H1 (cell line): Measurements from ENCODE around the gene NDUFS8. TPM values are rescaled to one million over a fixed set of nuclear protein-coding genes. Genes with fewer than 3 reads are reported as not detected.
A peak's percentile ranks its signal among the peaks of the same experiment; 100 is the strongest.

ENCODE experiments used
- CREB1 ChIP-seq: IDR thresholded peaks from 2 replicates; pipeline ENCODE4 v1.6.1; 2012; ENCODE audit warnings: inconsistent platforms
- EGR1 ChIP-seq: IDR thresholded peaks from 2 replicates; pipeline ENCODE4 v1.6.1; 2011; ENCODE audit warnings: low read depth, low read length, borderline replicate concordance
- EP300 ChIP-seq, 2 experiments: IDR thresholded peaks; 1 replicate in 1 of 2; 2 replicates in 1 of 2; pipeline ENCODE4 v1.6.1; 2011 to 2012; ENCODE audit warnings: low read depth in 2 of 2, low read length in 2 of 2, mild to moderate bottlenecking in 2 of 2, borderline replicate concordance in 1 of 2, inconsistent platforms in 1 of 2, moderate library complexity in 1 of 2
- HDAC2 ChIP-seq, 2 experiments: fragments of 300-600 bp in 1 of 2; sonication (generic) in 1 of 2; IDR thresholded peaks; 2 replicates each; pipeline ENCODE4 v1.6.1; 2011 to 2012; ENCODE audit warnings: low read depth in 2 of 2, low read length in 2 of 2, mild to moderate bottlenecking in 2 of 2, moderate library complexity in 2 of 2, borderline replicate concordance in 1 of 2, inconsistent platforms in 1 of 2
- KDM1A ChIP-seq: fragments of 200-600, 300-600 bp; sonication (generic); IDR thresholded peaks from 2 replicates; pipeline ENCODE4 v1.7.1; 2016; ENCODE audit warnings: mild to moderate bottlenecking, low read length, borderline replicate concordance
- KDM4A ChIP-seq: IDR thresholded peaks from one replicate; pipeline ENCODE4 v1.7.1; 2012; ENCODE audit warnings: low read depth, mild to moderate bottlenecking, moderate library complexity, low read length, inconsistent platforms; ENCODE audit not compliant: severe bottlenecking
- KDM5A ChIP-seq: fragments of 200-600 bp; IDR thresholded peaks from 2 replicates; pipeline ENCODE4 v1.7.1; 2012; ENCODE audit warnings: mild to moderate bottlenecking, low read length, inconsistent platforms, mixed read lengths
- MAFK ChIP-seq: IDR thresholded peaks from 2 replicates; pipeline ENCODE4 v1.6.1; 2012; ENCODE audit warnings: low read depth, mild to moderate bottlenecking, improper control_type of control experiment, low read length
- MAX ChIP-seq: IDR thresholded peaks from 2 replicates; pipeline ENCODE4 v1.6.1; 2012; ENCODE audit warnings: inconsistent platforms
- PHF8 ChIP-seq: fragments of 200-600 bp; sonication (generic); conservative IDR thresholded peaks from 2 replicates; pipeline ENCODE4 v1.7.1; 2012; ENCODE audit warnings: low read depth, mild to moderate bottlenecking, inconsistent platforms, low read length, moderate library complexity
- POLR2A ChIP-seq, 2 experiments: IDR thresholded peaks; 1 replicate in 1 of 2; 2 replicates in 1 of 2; pipeline ENCODE4 v1.6.1; 2011; ENCODE audit warnings: low read depth in 2 of 2, low read length in 2 of 2, mild to moderate bottlenecking in 2 of 2; ENCODE audit errors: control extremely low read depth in 1 of 2
- SP1 ChIP-seq: IDR thresholded peaks from 2 replicates; pipeline ENCODE4 v1.6.1; 2011; ENCODE audit warnings: low read depth, low read length
- SP2 ChIP-seq: IDR thresholded peaks from 2 replicates; pipeline ENCODE4 v1.6.1; 2012; ENCODE audit warnings: mild to moderate bottlenecking, low read length, inconsistent platforms
- TAF1 ChIP-seq: IDR thresholded peaks from 2 replicates; pipeline ENCODE4 v1.6.1; 2011; ENCODE audit warnings: mild to moderate bottlenecking, low read depth, low read length
- TBP ChIP-seq: IDR thresholded peaks from 2 replicates; pipeline ENCODE4 v1.6.1; 2011; ENCODE audit warnings: low read depth, low read length, improper control_type of control experiment
- polyA plus RNA-seq, 7 experiments: library from polyadenylated mRNA; depleted of rRNA in 3 of 7; stranded (reverse) in 5 of 7; unstranded in 2 of 7; fragments of >200 nt in 5 of 7; fragments of 200-250 nt in 2 of 7; gene quantifications; 1 replicate in 5 of 7; 2 replicates in 1 of 7; 4 replicates in 1 of 7; pipeline versions ENCODE4 v1.2.1 to v1.2.3, GENCODE V29; 2011 to 2013; ENCODE audit warnings: missing spikeins in 2 of 7, mixed read lengths in 2 of 7
- total RNA-seq: library from RNA; stranded (reverse); fragmentation: NEBNext Ultra II Directional; extraction: Animal tissue kit (Norgen Biotek cat#: 25700); gene quantifications from 2 replicates; pipeline ENCODE4 v1.2.1, GENCODE V29; 2021

NDUFS8 gene
- total and polyA plus RNA-seq, 2 of the 8 experiments (the other 6 are each of a cell fraction or from before 2014, with no cell fraction given), result 182 to 291 TPM

- TF ChIP-seq MAFK, result no peak
- TF ChIP-seq HDAC2 (IDR thresholded peaks at IDR 0.05; ENCODE audit: borderline replicate concordance in 1 of 2, low read depth in 2 of 2, low read length in 2 of 2), result 0 out of 4 replicates have a peak, but pooled peaks of 1 of the 2 experiments have one; percentile 65
- peak; percentile 81 for TF ChIP-seq TAF1
- peak; percentile 66 for TF ChIP-seq KDM4A
- TF ChIP-seq SP1, result peak; percentile 96
- TF ChIP-seq TBP, result peak; percentile 83
- TF ChIP-seq SP2, result peak; percentile 73
- TF ChIP-seq POLR2A (IDR thresholded peaks at IDR 0.05; ENCODE audit: control extremely low read depth in 1 of 2, low read depth in 2 of 2, low read length in 2 of 2), result peak in 1 of 2 experiments; percentile 64; a peak in 2 of 3 replicates
- peak; percentile 24; the same call in 1 of the 2 replicates for TF ChIP-seq MAX
- peak; percentile 58 for TF ChIP-seq CREB1
- no peak for TF ChIP-seq KDM1A
- TF ChIP-seq PHF8, result peak; percentile 84
- TF ChIP-seq KDM5A, result peak; percentile 48; the same call in 1 of the 2 replicates
- TF ChIP-seq EGR1, result no peak
- no peak for TF ChIP-seq EP300 (IDR thresholded peaks at IDR 0.05; ENCODE audit: borderline replicate concordance in 1 of 2, low read depth in 2 of 2, low read length in 2 of 2)
Measured at GRCh38 chr11:68030318-68031143, at the start of gene NDUFS8 (continued).
